Epithelial cell of proximal tubule (primary cell): ENCODE data around the gene GRM7. TPM values are rescaled to one million over a fixed set of nuclear protein-coding genes. Genes with fewer than 3 reads are reported as not detected.

Experiments
- DNase-seq: peaks from one replicate; pipeline ENCODE4 v3.0.0-alpha.2; 2011; ENCODE audit warnings: low read depth
- H3K4me3 ChIP-seq: 2 replicates; pipeline ENCODE4 v1.5.1; 2011; ENCODE audit warnings: low read depth, mild to moderate bottlenecking, low read length
- CTCF ChIP-seq: conservative IDR thresholded peaks from 2 replicates; pipeline ENCODE4 v1.5.1; 2012; ENCODE audit warnings: low read depth, mild to moderate bottlenecking, low read length
- total RNA-seq: library from RNA; depleted of rRNA; stranded (reverse); fragments of >200 nt; gene quantifications from 2 replicates; pipeline ENCODE4 v1.2.3, GENCODE V29; 2015

The GRM7 gene
- total RNA-seq, 1 donor from 2014 or later: not detected

GRCh38 chr3:7100136-7100535 lies 239.2 kb downstream of the GRM7 start:
- TF ChIP-seq CTCF: no peak
- no peak overlapping the region for H3K4me3 ChIP-seq

GRCh38 chr3:7106635-7107034 lies 245.7 kb downstream of the GRM7 start:
- no peak overlapping the region for H3K4me3 ChIP-seq
- TF ChIP-seq CTCF: no peak
- no peak for DNase-seq

More at GRCh38 chr3:7100136-7100535, 239.2 kb downstream of the GRM7 start:
- DNase-seq: no peak

- DNase-seq: peak; percentile 25
- H3K4me3 ChIP-seq: no peak overlapping the region
- TF ChIP-seq CTCF: no peak
Observed at GRCh38 chr3:7112523-7113056, 251.7 kb downstream of the GRM7 start.

GRCh38 chr3:7144697-7145308 lies 283.9 kb downstream of the GRM7 start:
- no peak for DNase-seq
- peak; percentile 91 for TF ChIP-seq CTCF
- H3K4me3 ChIP-seq: no peak overlapping the region

GRCh38 chr3:7146529-7146928 lies 285.6 kb downstream of the GRM7 start:
- DNase-seq: no peak
- no peak for TF ChIP-seq CTCF
- no peak overlapping the region for H3K4me3 ChIP-seq

- H3K4me3 ChIP-seq: no peak overlapping the region
- TF ChIP-seq CTCF: no peak
- no peak for DNase-seq
Observed at GRCh38 chr3:7158516-7158915, 297.6 kb downstream of the GRM7 start.

GRCh38 chr3:7160689-7161088 lies 299.8 kb downstream of the GRM7 start:
- no peak for TF ChIP-seq CTCF
- no peak overlapping the region for H3K4me3 ChIP-seq
- no peak for DNase-seq
